GM12873 (cell line): Measurements from ENCODE around the gene RELT.

Source experiments
- CTCF ChIP-seq: IDR thresholded peaks from 2 replicates; pipeline ENCODE4 v1.5.1; 2012; ENCODE audit warnings: low read depth, mild to moderate bottlenecking, moderate library complexity, low read length, control low read depth; ENCODE audit not compliant: insufficient read depth; ENCODE audit errors: missing control alignments

Gene RELT

GRCh38 chr11:73333640-73334383 lies 42.4 kb upstream of the RELT start:
- TF ChIP-seq CTCF: no peak

GRCh38 chr11:73334384-73335203 lies 41.6 kb upstream of the RELT start:
- TF ChIP-seq CTCF: peak; percentile 32

- TF ChIP-seq CTCF: peak; percentile 98
These were observed 40.8 kb upstream of the RELT start for GRCh38 chr11:73335204-73335923.

- no peak for TF ChIP-seq CTCF
These were observed 38.4 kb upstream of the RELT start for GRCh38 chr11:73337846-73338245.

- TF ChIP-seq CTCF: no peak
These were observed 37.9 kb upstream of the RELT start for GRCh38 chr11:73338279-73338678.

- TF ChIP-seq CTCF: no peak
These were observed 36.0 kb upstream of the RELT start for GRCh38 chr11:73340164-73340563.

GRCh38 chr11:73342633-73343032 lies 33.6 kb upstream of the RELT start:
- no peak for TF ChIP-seq CTCF
